Epithelial cell of proximal tubule (primary cell): ENCODE results near the gene BMP4. TPM values are rescaled to one million over a fixed set of nuclear protein-coding genes. Genes with fewer than 3 reads are reported as not detected.

Source experiments
- DNase-seq: peaks from one replicate; pipeline ENCODE4 v3.0.0-alpha.2; 2011; ENCODE audit warnings: low read depth
- H3K4me3 ChIP-seq: 2 replicates; pipeline ENCODE4 v1.5.1; 2011; ENCODE audit warnings: low read depth, mild to moderate bottlenecking, low read length
- CTCF ChIP-seq: conservative IDR thresholded peaks from 2 replicates; pipeline ENCODE4 v1.5.1; 2012; ENCODE audit warnings: low read depth, mild to moderate bottlenecking, low read length
- total RNA-seq: library from RNA; depleted of rRNA; stranded (reverse); fragments of >200 nt; gene quantifications from 2 replicates; pipeline ENCODE4 v1.2.3, GENCODE V29; 2015

The BMP4 gene
- total RNA-seq, 1 donor from 2014 or later, result 1.8 TPM

- peak; percentile 82 for TF ChIP-seq CTCF
- H3K4me3 ChIP-seq, result no peak overlapping the region
- no peak for DNase-seq
These were observed 26.5 kb downstream of the BMP4 start for GRCh38 chr14:53929871-53930715.

GRCh38 chr14:53927171-53927570, 29.5 kb downstream of the BMP4 start:
- no peak for TF ChIP-seq CTCF
- H3K4me3 ChIP-seq, result no peak overlapping the region
- DNase-seq, result peak; percentile 20

- DNase-seq, result no peak
- no peak overlapping the region for H3K4me3 ChIP-seq
- TF ChIP-seq CTCF, result no peak
These were observed 31.3 kb downstream of the BMP4 start for GRCh38 chr14:53925201-53925766.

GRCh38 chr14:53924753-53925152, 31.9 kb downstream of the BMP4 start:
- H3K4me3 ChIP-seq, result no peak overlapping the region
- TF ChIP-seq CTCF, result no peak
- peak; percentile 93 for DNase-seq

GRCh38 chr14:53921027-53921426, 35.6 kb downstream of the BMP4 start:
- no peak for TF ChIP-seq CTCF
- no peak for DNase-seq
- no peak overlapping the region for H3K4me3 ChIP-seq

- no peak for TF ChIP-seq CTCF
- DNase-seq, result no peak
- no peak overlapping the region for H3K4me3 ChIP-seq
These were observed 40.4 kb downstream of the BMP4 start for GRCh38 chr14:53916239-53916638.
